HepG2 (cell line): Measurements from ENCODE around the gene ZNF561. TPM values are rescaled to one million over a fixed set of nuclear protein-coding genes. Genes with fewer than 3 reads are reported as not detected.

ENCODE experiments used
- EZH2 ChIP-seq: conservative IDR thresholded peaks from 2 replicates; pipeline ENCODE4 v1.6.1; 2012; ENCODE audit warnings: mild to moderate bottlenecking, low read depth, low read length, moderate library complexity
- GMEB1 ChIP-seq: sonication (generic); formaldehyde crosslinking; IDR thresholded peaks from 2 replicates; pipeline ENCODE4 v1.5.1; 2020; ENCODE audit warnings: missing genetic modification reagents, mild to moderate bottlenecking, borderline replicate concordance
- IKZF4 ChIP-seq: sonication (generic); formaldehyde crosslinking; IDR thresholded peaks from 2 replicates; pipeline ENCODE4 v1.5.1; 2020; ENCODE audit warnings: borderline replicate concordance, mild to moderate bottlenecking, low read depth, missing genetic modification reagents; ENCODE audit errors: not compliant biosample characterization
- MNT ChIP-seq: fragments of 450-650 bp; IDR thresholded peaks from 2 replicates; pipeline ENCODE4 v1.6.1; 2016
- SNAPC5 ChIP-seq: sonication (generic); formaldehyde crosslinking; IDR thresholded peaks from 2 replicates; pipeline ENCODE4 v1.8.1; 2023; ENCODE audit warnings: mild to moderate bottlenecking, missing genetic modification reagents, borderline replicate concordance
- SOX6 ChIP-seq, 2 experiments: fragments of 450-650 bp in 1 of 2; sonication (generic) in 1 of 2; formaldehyde crosslinking in 1 of 2; IDR thresholded peaks; 2 replicates each; pipeline versions ENCODE4 v1.4.0 to v1.6.1; 2017 to 2020; ENCODE audit warnings: antibody characterized with exemption in 1 of 2, mild to moderate bottlenecking in 1 of 2, missing genetic modification reagents in 1 of 2
- TAF1 ChIP-seq: sonication (generic); formaldehyde crosslinking; IDR thresholded peaks from 2 replicates; pipeline ENCODE4 v1.4.0; 2020; ENCODE audit warnings: missing genetic modification reagents
- TEAD2 ChIP-seq: sonication (generic); formaldehyde crosslinking; IDR thresholded peaks from 2 replicates; pipeline ENCODE4 v1.9.0; 2021; ENCODE audit warnings: missing genetic modification reagents
- THAP8 ChIP-seq: sonication (generic); formaldehyde crosslinking; IDR thresholded peaks from 2 replicates; pipeline ENCODE4 v1.5.1; 2020; ENCODE audit warnings: missing genetic modification reagents, mild to moderate bottlenecking, borderline replicate concordance
- USF2 ChIP-seq, 2 experiments: sonication (generic) in 1 of 2; formaldehyde crosslinking in 1 of 2; IDR thresholded peaks; 2 replicates each; pipeline versions ENCODE4 v1.5.1 to v1.6.1; 2011 to 2020; ENCODE audit warnings: borderline replicate concordance in 1 of 2, low read depth in 1 of 2, low read length in 1 of 2, mild to moderate bottlenecking in 1 of 2, missing genetic modification reagents in 1 of 2, moderate library complexity in 1 of 2
- ZBTB25 ChIP-seq: IDR thresholded peaks from 2 replicates; pipeline ENCODE4 v1.6.1; 2018; ENCODE audit warnings: missing genetic modification reagents
- ZBTB42 ChIP-seq: sonication (generic); formaldehyde crosslinking; IDR thresholded peaks from 2 replicates; pipeline ENCODE4 v1.5.0; 2020; ENCODE audit warnings: mild to moderate bottlenecking, missing genetic modification reagents
- ZFP1 ChIP-seq: IDR thresholded peaks from 2 replicates; pipeline ENCODE4 v1.6.1; 2016
- ZKSCAN8 ChIP-seq: IDR thresholded peaks from 2 replicates; pipeline ENCODE4 v1.6.1; 2016; ENCODE audit warnings: borderline replicate concordance, missing genetic modification reagents, missing compliant biosample characterization
- ZNF276 ChIP-seq: sonication (generic); formaldehyde crosslinking; IDR thresholded peaks from 2 replicates; pipeline ENCODE4 v1.4.0; 2020; ENCODE audit warnings: mild to moderate bottlenecking, low read depth, missing genetic modification reagents
- ZNF446 ChIP-seq: sonication (generic); formaldehyde crosslinking; IDR thresholded peaks from 2 replicates; pipeline ENCODE4 v1.5.0; 2020; ENCODE audit warnings: mild to moderate bottlenecking, missing genetic modification reagents
- ZNF530 ChIP-seq: sonication (generic); formaldehyde crosslinking; IDR thresholded peaks from 2 replicates; pipeline ENCODE4 v1.5.0; 2020; ENCODE audit warnings: low read depth, mild to moderate bottlenecking, missing genetic modification reagents
- ZNF619 ChIP-seq: sonication (generic); formaldehyde crosslinking; IDR thresholded peaks from 2 replicates; pipeline ENCODE4 v1.4.0; 2020; ENCODE audit warnings: mild to moderate bottlenecking, missing genetic modification reagents
- polyA plus RNA-seq, 8 experiments: library from polyadenylated mRNA; depleted of rRNA in 3 of 8; stranded (reverse) in 7 of 8; unstranded in 1 of 8; fragments of >200 nt; fragmentation: Illumina TruSeq in 4 of 8; extraction: Trizol in 4 of 8; gene quantifications; 2 replicates each; pipeline versions ENCODE4 v1.2.1 to v1.2.3, GENCODE V29; 2011 to 2016; ENCODE audit warnings: low read depth in 4 of 8, missing spikeins in 1 of 8, mixed read lengths in 1 of 8; ENCODE audit not compliant: insufficient read depth in 1 of 8
- total RNA-seq, 5 experiments: library from RNA; depleted of rRNA; stranded (reverse); fragments of >200 nt; fragmentation: Illumina TruSeq; extraction: Trizol; gene quantifications; 2 replicates each; pipeline ENCODE4 v1.2.3, GENCODE V29; 2016; ENCODE audit warnings: low read depth in 1 of 5

Gene ZNF561
- total and polyA plus RNA-seq, 2 of the 13 experiments (the other 11 are each of a cell fraction or from before 2014, with no cell fraction given), result 19.8 to 35.1 TPM

GRCh38 chr19:9584073-9584833 lies 36.8 kb downstream of the ZNF561 start, which contains the start of gene ZNF121 (continued):
- TF ChIP-seq ZBTB25 (peak; percentile 71), USF2 (IDR thresholded peaks at IDR 0.05; ENCODE audit: low read depth, low read length) (no peak), USF2 (CRISPR knock-in tag; IDR thresholded peaks at IDR 0.05; ENCODE audit: borderline replicate concordance) (no peak), IKZF4 (CRISPR knock-in tag) (no peak), ZKSCAN8 (CRISPR knock-in tag) (no peak), MNT (no peak; the same call in 1 of the 2 replicates), TAF1 (CRISPR knock-in tag) (peak; percentile 94), ZFP1 (CRISPR knock-in tag) (no peak), ZNF530 (CRISPR knock-in tag) (no peak), THAP8 (CRISPR knock-in tag) (no peak), ZNF276 (CRISPR knock-in tag) (no peak), ZNF619 (CRISPR knock-in tag) (no peak), GMEB1 (CRISPR knock-in tag) (peak; percentile 42; the same call in 1 of the 2 replicates), EZH2 (no peak), SNAPC5 (no peak), ZBTB42 (CRISPR knock-in tag) (peak; percentile 84; the same call in 1 of the 2 replicates), TEAD2 (no peak), SOX6 (IDR thresholded peaks at IDR 0.05) (no peak), SOX6 (CRISPR knock-in tag; IDR thresholded peaks at IDR 0.05) (peak; percentile 58; the same call in 1 of the 2 replicates), ZNF446 (CRISPR knock-in tag) (no peak)
